ENCODE data around the gene KCTD15.

The KCTD15 gene

GRCh38 chr19:33775731-33776487 lies 20.8 kb upstream of the KCTD15 start:
- no peak overlapping the region for H3K4me2 ChIP-seq (ENCODE audit: low read depth, low read length, poor library complexity, severe bottlenecking)
- no peaks in the 10 kb centered on the region for H3F3A ChIP-seq (ENCODE audit: low read depth)
- H3K9ac ChIP-seq (ENCODE audit: low read depth, low read length, poor library complexity, severe bottlenecking): no peak overlapping the region
- no peaks in the 10 kb centered on the region for H4K20me1 ChIP-seq (ENCODE audit: insufficient read depth, low read length, poor library complexity, severe bottlenecking)
- no peak overlapping the region for H2AFZ ChIP-seq (ENCODE audit: low read length)
- H3K4me1 ChIP-seq (ENCODE audit: insufficient read depth, low read length, poor library complexity, severe bottlenecking): no peaks in the 10 kb centered on the region
- no peaks in the 10 kb centered on the region for H3K79me2 ChIP-seq (ENCODE audit: insufficient read depth, low read length)
- no peaks in the 10 kb centered on the region for H3K9me3 ChIP-seq (ENCODE audit: insufficient read depth, low read depth, low read length)
- no peaks in the 10 kb centered on the region for H3K9me2 ChIP-seq (replicated peaks; ENCODE audit: low read depth, low read length)
- H3K4me3 ChIP-seq (ENCODE audit: low read length, poor library complexity, severe bottlenecking): no peak overlapping the region
- H3K27me3 ChIP-seq (ENCODE audit: insufficient read depth, low read length, poor library complexity, severe bottlenecking): no peaks in the 10 kb centered on the region
- H3K36me3 ChIP-seq (ENCODE audit: insufficient read depth, low read length): no peaks in the 10 kb centered on the region
- TF ChIP-seq EZH2phosphoT487 (IDR thresholded peaks at IDR 0.05; ENCODE audit: borderline replicate concordance) (no peak), CTCF (conservative IDR thresholded peaks at IDR 0.05; ENCODE audit: low read length) (no peak)

- Histone ChIP-seq H3F3A (ENCODE audit: low read depth) (no peaks in the 10 kb centered on the region), H3K4me1 (ENCODE audit: insufficient read depth, low read length, poor library complexity, severe bottlenecking) (no peaks in the 10 kb centered on the region), H4K20me1 (ENCODE audit: insufficient read depth, low read length, poor library complexity, severe bottlenecking) (no peaks in the 10 kb centered on the region), H3K9ac (ENCODE audit: low read depth, low read length, poor library complexity, severe bottlenecking) (no peak overlapping the region), H3K36me3 (ENCODE audit: insufficient read depth, low read length) (no peaks in the 10 kb centered on the region), H2AFZ (ENCODE audit: low read length) (no peak overlapping the region), H3K9me3 (ENCODE audit: insufficient read depth, low read depth, low read length) (no peaks in the 10 kb centered on the region), H3K9me2 (replicated peaks; ENCODE audit: low read depth, low read length) (no peaks in the 10 kb centered on the region), H3K4me3 (ENCODE audit: low read length, poor library complexity, severe bottlenecking) (no peak overlapping the region), H3K27me3 (ENCODE audit: insufficient read depth, low read length, poor library complexity, severe bottlenecking) (no peaks in the 10 kb centered on the region), H3K4me2 (ENCODE audit: low read depth, low read length, poor library complexity, severe bottlenecking) (no peak overlapping the region), H3K79me2 (ENCODE audit: insufficient read depth, low read length) (no peaks in the 10 kb centered on the region)
- TF ChIP-seq CTCF (conservative IDR thresholded peaks at IDR 0.05; ENCODE audit: low read length): no peak
- TF ChIP-seq EZH2phosphoT487 (IDR thresholded peaks at IDR 0.05; ENCODE audit: borderline replicate concordance): no peak
Measured at GRCh38 chr19:33777351-33777750, 19.3 kb upstream of the KCTD15 start.

GRCh38 chr19:33777753-33778088 lies 18.9 kb upstream of the KCTD15 start:
- H3K9me2 ChIP-seq (replicated peaks; ENCODE audit: low read depth, low read length): no peaks in the 10 kb centered on the region
- H3K36me3 ChIP-seq (ENCODE audit: insufficient read depth, low read length): no peaks in the 10 kb centered on the region
- no peaks in the 10 kb centered on the region for H3K27me3 ChIP-seq (ENCODE audit: insufficient read depth, low read length, poor library complexity, severe bottlenecking)
- no peak overlapping the region for H3K4me3 ChIP-seq (ENCODE audit: low read length, poor library complexity, severe bottlenecking)
- H3K9ac ChIP-seq (ENCODE audit: low read depth, low read length, poor library complexity, severe bottlenecking): no peak overlapping the region
- no peak overlapping the region for H3K4me2 ChIP-seq (ENCODE audit: low read depth, low read length, poor library complexity, severe bottlenecking)
- no peaks in the 10 kb centered on the region for H3F3A ChIP-seq (ENCODE audit: low read depth)
- no peaks in the 10 kb centered on the region for H3K79me2 ChIP-seq (ENCODE audit: insufficient read depth, low read length)
- H2AFZ ChIP-seq (ENCODE audit: low read length): no peak overlapping the region
- no peaks in the 10 kb centered on the region for H3K4me1 ChIP-seq (ENCODE audit: insufficient read depth, low read length, poor library complexity, severe bottlenecking)
- no peak for TF ChIP-seq CTCF (conservative IDR thresholded peaks at IDR 0.05; ENCODE audit: low read length)
- TF ChIP-seq EZH2phosphoT487 (IDR thresholded peaks at IDR 0.05; ENCODE audit: borderline replicate concordance): no peak
- H4K20me1 ChIP-seq (ENCODE audit: insufficient read depth, low read length, poor library complexity, severe bottlenecking): no peaks in the 10 kb centered on the region
- no peaks in the 10 kb centered on the region for H3K9me3 ChIP-seq (ENCODE audit: insufficient read depth, low read depth, low read length)

Data from Loucy (cell line).